ENCODE data around the gene CCDC38. TPM values are rescaled to one million over a fixed set of nuclear protein-coding genes. Genes with fewer than 3 reads are reported as not detected.

The CCDC38 gene
- total and polyA plus RNA-seq, 3 donors from 2014 or later = 7.7 to 31.8 (median 25.8) TPM

GRCh38 chr12:95882080-95882479, 60.3 kb downstream of the CCDC38 start:
- Histone ChIP-seq H3K9me3 (no peaks in the 10 kb centered on the region), H3K4me1 (no peaks in the 10 kb centered on the region), H3K4me3 (no peak overlapping the region), H3K27me3 (no peaks in the 10 kb centered on the region), H3K36me3 (ENCODE audit: low read depth, missing control alignments) (no peaks in the 10 kb centered on the region), H3K27ac (no peak overlapping the region)
- intact Hi-C loops (cut with DNase I; ENCODE audit: low total_unique reads) = no loop called here
- DNase-seq = no peak
- 32 to 51% methylated on average over 1 of the region's 1 CpG for WGBS, 2 donors
- no peak for TF ChIP-seq POLR2A (IDR thresholded peaks at IDR 0.05)

- DNase-seq = no peak
- H3K27ac ChIP-seq = no peak overlapping the region
- intact Hi-C loops (cut with DNase I; ENCODE audit: low total_unique reads) = no loop called here
- no peaks in the 10 kb centered on the region for H3K4me1 ChIP-seq
- TF ChIP-seq POLR2A (IDR thresholded peaks at IDR 0.05) = no peak
- TF ChIP-seq CTCF (IDR thresholded peaks at IDR 0.05) = no peak
- no peak overlapping the region for H3K4me3 ChIP-seq
- no peaks in the 10 kb centered on the region for H3K36me3 ChIP-seq (ENCODE audit: low read depth, missing control alignments)
- H3K27me3 ChIP-seq = no peaks in the 10 kb centered on the region
- WGBS, 2 donors = 71 to 85% methylated on average over 3 of the region's 3 CpGs
- no peaks in the 10 kb centered on the region for H3K9me3 ChIP-seq
Measured at GRCh38 chr12:95881331-95881955, 61.0 kb downstream of the CCDC38 start.

- no peak for DNase-seq
- Histone ChIP-seq H3K27me3 (no peaks in the 10 kb centered on the region), H3K9me3 (no peaks in the 10 kb centered on the region), H3K27ac (no peak overlapping the region), H3K36me3 (ENCODE audit: low read depth, missing control alignments) (no peaks in the 10 kb centered on the region), H3K4me3 (no peak overlapping the region), H3K4me1 (no peaks in the 10 kb centered on the region)
- no peak for TF ChIP-seq POLR2A (IDR thresholded peaks at IDR 0.05)
- TF ChIP-seq CTCF (IDR thresholded peaks at IDR 0.05) = no peak
- intact Hi-C loops (cut with DNase I; ENCODE audit: low total_unique reads) = no loop called here
- WGBS, 2 donors = 92 to 94% methylated on average over 1 of the region's 1 CpG
Measured at GRCh38 chr12:95880895-95881294, 61.5 kb downstream of the CCDC38 start.

GRCh38 chr12:95877622-95878021, 64.8 kb downstream of the CCDC38 start:
- no peaks in the 10 kb centered on the region for H3K36me3 ChIP-seq (ENCODE audit: low read depth, missing control alignments)
- H3K4me1 ChIP-seq = no peaks in the 10 kb centered on the region
- intact Hi-C loops (cut with DNase I; ENCODE audit: low total_unique reads) = no loop called here
- H3K4me3 ChIP-seq = no peak overlapping the region
- H3K27ac ChIP-seq = no peak overlapping the region
- no peak for DNase-seq
- TF ChIP-seq POLR2A (IDR thresholded peaks at IDR 0.05) (no peak), CTCF (IDR thresholded peaks at IDR 0.05) (no peak)
- no peaks in the 10 kb centered on the region for H3K9me3 ChIP-seq
- no peaks in the 10 kb centered on the region for H3K27me3 ChIP-seq
- 62 to 82% methylated on average over 2 of the region's 2 CpGs for WGBS, 2 donors

- no peaks in the 10 kb centered on the region for H3K4me1 ChIP-seq
- intact Hi-C loops (cut with DNase I; ENCODE audit: low total_unique reads) = no loop called here
- TF ChIP-seq CTCF (IDR thresholded peaks at IDR 0.05) (no peak), POLR2A (IDR thresholded peaks at IDR 0.05) (no peak)
- no peak for DNase-seq
- 71 to 74% methylated on average over 4 of the region's 4 CpGs for WGBS, 2 donors
- H3K4me3 ChIP-seq = no peak overlapping the region
- H3K27ac ChIP-seq = no peak overlapping the region
- no peaks in the 10 kb centered on the region for H3K9me3 ChIP-seq
- H3K27me3 ChIP-seq = no peaks in the 10 kb centered on the region
- H3K36me3 ChIP-seq (ENCODE audit: low read depth, missing control alignments) = no peaks in the 10 kb centered on the region
Measured at GRCh38 chr12:95874452-95874851, 68.0 kb downstream of the CCDC38 start.
